CD4-positive, alpha-beta T cell treated with Interleukin-12 subunit alpha and Interleukin-12 subunit beta, for 1 hour (primary cell): ENCODE data around the gene DENND2D.

Experiments
- DNase-seq: peaks from one replicate; pipeline ENCODE4 v3.0.0-alpha.2; 2020

Gene DENND2D

GRCh38 chr1:111202707-111203623 is 2.5 kb upstream of the DENND2D start:
- DNase-seq, result no peak

DNA sequence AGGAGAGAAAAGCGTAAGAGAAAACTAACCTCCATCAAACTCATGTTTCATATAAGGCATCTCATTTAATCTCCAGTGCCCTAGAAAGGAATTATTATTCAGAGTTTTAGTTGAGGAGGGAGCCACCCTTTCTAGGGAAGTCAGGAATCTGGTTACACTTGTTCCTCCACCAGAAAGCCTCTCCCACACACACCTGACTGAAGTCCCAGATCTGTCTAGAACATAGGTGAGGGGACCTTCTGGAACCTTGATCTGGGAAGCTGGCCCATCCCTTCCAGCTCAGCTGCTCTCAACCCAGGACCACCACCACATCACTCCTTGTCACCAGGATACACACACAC is 1.9 kb upstream of the DENND2D start:
- no peak for DNase-seq

- no peak for DNase-seq
Measured at GRCh38 chr1:111201275-111202090, 1.0 kb upstream of the DENND2D start.

- no peak for DNase-seq
Measured at GRCh38 chr1:111200802-111201161, 336 bp upstream of the DENND2D start.

- no peak for DNase-seq
Measured at GRCh38 chr1:111199329-111199728, 1.1 kb downstream of the DENND2D start.

DNA sequence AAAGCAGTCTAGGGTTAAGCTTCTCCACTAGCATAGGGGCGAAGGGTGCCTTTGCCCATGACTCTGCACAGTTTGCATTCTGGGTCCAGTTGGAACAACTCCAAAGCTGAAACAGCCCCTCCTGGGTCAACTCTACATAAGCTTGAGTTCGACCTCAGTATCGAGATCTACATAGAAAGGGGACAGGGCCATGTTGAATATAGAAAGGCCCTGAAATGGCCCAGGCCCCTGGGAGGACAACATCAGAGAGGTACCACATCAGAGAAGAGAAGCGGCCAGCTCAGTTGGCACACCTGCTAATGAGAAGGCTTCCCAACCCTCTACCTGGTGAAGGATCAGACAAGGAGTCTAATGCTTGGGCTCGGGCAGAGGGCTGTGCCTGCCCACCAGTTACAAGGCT is 1.6 kb downstream of the DENND2D start:
- no peak for DNase-seq

GRCh38 chr1:111197598-111198284 is 2.7 kb downstream of the DENND2D start:
- DNase-seq, result peak; percentile 69

GRCh38 chr1:111196213-111196612 is 4.2 kb downstream of the DENND2D start:
- no peak for DNase-seq

DNA sequence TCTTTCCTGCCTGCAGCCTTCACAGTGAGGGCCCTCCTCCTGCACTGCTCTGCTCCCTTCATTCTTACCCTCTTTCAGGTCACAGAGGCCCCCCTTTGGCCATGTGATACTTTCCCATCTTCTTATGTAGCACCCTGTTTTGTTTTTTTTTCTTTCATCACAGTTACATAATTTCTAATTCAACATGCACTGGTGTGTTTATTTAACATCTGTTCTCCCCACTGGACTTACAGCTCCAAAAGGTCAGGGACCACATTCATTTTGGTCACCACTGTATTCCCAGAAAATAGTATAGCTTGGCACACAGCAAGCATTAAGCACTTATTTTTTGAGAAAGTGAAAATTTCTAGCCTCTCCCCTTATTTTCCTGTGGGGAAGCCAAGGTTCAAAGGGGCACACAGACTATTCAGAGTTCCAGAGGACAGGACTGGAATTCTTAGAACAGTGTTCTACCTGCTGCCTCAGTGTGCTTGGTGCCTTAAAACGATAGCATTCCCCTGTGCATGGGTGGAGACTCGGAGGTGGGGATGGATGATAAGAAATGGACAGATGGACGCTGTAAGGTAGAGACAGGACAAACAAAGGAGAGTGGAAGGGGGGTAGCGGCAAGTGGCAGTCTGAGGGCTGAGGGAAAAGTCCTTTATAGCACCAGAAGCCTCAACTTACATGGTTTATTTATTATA is 5.3 kb downstream of the DENND2D start:
- no peak for DNase-seq

DNA sequence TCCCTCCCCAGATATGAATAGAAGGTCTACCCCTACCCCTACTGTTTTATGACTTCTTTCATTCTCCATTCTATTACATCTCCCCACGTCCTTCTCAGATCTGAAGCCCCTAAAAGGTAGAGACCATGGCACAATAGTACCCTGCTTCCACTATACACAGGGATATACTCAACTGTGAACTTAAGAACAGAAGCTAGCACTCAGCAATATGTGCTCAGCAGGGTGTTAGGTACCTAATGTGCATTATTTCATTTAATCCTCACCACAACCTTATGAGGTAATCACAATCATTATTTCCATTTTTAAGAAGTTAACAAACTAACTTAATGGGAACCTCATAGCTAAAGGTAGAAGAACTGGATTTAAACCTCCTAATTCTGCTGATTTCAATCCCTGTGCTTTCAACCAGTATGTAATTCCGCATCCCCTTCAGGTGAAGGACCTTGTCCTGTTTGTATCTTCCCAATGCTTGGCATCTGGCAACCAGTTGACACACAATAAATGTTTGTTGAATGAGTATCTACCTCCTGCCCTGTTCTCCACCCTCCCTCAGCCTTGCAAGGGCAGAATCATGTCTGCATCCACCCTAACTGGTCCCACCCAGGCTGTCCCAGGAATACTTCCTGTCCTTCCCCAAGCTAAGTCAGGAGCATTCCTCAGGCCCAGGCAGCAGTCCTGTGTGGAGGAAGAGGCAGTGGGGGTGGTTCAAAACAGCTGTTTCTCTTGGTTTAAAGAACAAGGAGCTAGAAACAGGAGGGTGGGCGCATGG is 6.5 kb downstream of the DENND2D start:
- DNase-seq, result no peak

GRCh38 chr1:111192658-111193519 is 7.6 kb downstream of the DENND2D start:
- peak; percentile 43 for DNase-seq

DNA sequence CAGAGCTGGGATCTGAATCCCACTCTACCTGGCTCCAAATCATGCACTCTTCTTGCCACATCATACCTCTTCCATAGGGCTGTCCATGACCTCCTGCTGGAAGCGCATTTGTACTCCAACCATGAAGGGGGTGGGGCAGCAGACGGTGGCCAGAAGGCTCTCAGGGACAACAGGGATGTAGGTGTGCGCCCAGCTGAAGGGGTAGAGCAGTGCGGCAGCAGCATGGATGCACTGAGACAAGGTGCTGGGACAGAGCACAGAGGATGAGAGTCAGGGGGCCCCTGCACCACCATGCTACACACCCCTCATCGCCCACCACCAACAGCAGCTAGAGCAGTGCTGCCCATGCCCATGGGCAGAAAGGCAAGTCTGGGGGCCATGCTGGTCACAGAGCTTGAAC is 8.4 kb downstream of the DENND2D start:
- DNase-seq, result no peak

- no peak for DNase-seq
Measured at GRCh38 chr1:111191496-111191895, 8.9 kb downstream of the DENND2D start.

DNA sequence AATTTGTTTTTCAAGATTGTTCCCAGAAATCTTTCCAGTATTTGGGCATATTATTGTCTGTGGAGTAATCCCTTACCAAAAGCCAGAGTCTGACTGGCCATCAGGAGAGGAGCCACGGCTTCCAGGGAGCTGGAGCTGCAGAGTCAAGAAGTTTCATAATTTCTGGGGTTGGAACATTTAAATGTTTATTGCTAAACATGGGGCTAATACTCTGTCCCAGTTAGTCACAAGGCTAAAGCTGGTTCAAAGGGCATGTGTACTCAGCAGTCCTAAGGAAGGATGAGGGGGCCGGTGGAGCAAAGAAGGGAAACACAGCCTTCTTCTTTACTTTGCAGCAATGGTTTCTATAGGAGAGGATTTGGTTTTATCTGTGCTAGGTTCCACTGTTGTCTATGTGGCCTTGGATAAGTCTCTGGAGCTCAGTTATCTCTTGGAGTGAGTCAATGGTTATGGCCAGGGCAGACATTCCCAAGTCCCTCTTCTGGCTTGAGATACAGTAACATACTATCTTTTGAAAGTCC is 9.5 kb downstream of the DENND2D start:
- DNase-seq, result no peak

DNA sequence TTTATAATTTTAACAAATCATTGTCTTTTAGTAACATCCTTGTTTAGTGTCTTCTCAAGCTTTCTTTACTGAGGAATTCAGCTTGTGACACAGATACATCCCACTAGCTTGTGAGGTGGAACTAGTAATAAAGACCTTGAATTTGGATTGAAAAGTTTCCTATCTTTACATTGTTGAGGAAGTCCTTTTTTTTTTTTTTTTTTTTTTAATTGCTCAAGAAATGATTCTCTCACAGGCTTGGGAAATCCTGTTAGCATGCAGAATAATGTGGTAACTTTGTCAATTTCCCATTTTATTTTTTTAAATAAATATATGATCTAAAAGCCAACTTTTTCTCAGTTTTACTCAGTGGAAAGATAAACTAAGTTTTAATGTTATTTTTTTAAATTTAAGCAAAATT is 15.8 kb downstream of the DENND2D start:
- no peak for DNase-seq

DNA sequence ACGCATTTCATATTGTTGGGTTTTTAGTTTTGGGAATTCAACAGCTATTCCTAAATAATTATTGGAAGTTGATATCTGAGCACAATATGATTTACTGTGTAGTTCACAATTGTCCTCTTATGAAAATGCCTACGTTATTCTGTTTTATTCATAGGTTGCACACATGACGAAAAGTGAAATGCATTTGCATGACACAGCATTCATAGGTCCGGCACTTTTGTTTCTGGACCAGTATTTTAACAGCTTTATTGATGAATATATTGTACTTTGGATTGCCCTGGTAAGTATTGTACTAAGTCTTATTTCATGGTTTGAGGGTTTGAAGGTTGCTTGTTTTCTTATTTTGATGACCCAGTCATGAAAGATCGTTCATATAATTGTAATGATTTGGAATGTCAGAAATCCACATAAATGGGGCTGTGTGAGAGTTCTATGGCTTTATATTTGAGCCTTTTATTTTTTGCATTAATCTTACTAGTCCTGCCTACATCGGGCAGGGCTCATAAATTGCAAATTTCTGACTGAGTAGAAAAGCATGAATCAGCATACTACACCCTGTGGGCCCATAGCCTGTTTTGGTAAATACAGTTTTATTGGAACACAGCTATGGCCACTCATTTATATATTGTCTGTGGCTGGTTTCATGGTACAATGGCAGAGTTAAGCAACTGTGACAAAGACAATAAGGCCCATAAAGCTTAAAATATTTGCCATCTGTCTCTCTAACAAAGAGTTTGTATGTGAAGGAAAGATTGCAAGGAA is 17.0 kb downstream of the DENND2D start:
- DNase-seq, result no peak

DNA sequence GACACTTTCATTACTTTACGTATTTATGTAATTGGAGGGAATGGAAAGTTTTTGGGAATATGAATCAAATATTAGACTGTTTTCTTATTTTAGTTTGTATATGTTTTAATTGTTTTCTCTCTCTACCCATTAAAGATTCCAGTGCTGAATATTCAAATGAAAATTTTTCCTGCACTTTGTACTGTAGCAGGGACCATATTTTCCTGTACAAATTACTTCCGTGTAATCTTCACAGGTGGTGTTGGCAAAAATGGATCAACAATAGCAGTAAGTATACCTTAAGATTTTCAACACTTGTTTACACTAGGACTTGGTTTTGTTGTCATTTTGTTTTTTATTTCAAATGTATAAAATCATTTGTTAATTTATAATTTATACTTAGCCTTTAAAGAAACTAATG is 18.4 kb downstream of the DENND2D start:
- no peak for DNase-seq

DNA sequence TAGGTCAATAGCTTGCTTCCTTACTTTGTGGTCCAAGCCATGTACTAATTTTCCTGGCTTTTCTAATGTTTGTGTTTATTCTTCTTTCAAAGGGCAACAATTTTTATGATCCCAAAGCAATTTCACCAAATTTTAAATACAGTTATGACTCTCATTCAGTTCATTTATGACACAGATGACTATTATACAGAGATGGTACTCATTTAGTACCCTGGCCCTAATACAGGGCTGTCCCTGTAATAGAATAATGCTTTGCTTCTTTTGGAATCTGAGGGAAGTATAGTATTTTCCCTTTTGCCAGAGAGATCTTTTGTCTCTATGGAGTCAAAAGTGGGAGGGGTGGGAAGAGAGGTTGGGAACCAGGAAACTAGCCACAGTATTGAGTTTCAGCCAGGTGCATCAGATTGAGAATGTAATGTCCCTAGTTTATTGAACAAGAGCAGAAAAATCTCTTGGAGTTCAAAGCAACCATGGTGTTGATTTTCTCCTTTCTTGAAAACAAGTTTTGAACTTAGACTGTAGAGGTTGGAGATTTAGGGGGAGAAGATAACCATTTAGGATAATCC is 20.4 kb downstream of the DENND2D start:
- no peak for DNase-seq

DNA sequence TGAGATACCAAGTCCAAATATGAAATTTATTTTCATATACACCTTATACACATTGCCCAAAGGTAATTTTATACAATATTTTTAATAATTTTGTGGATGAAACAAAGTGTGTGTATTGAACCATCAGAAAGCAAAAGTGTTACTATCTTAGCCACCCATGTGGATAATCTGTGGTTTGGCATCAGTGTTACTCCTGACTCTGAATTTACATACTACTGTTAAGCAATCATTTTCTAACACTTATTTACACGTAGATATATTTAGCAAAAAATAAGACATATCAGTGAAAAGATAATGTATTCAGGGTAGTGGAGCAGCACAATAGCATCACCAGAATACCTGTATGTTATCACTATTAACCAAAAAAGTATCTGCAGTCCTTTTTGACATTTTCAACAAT is 23.8 kb downstream of the DENND2D start:
- no peak for DNase-seq

GRCh38 chr1:111175349-111175748 is 25.1 kb downstream of the DENND2D start:
- no peak for DNase-seq
